Testis (tissue), 3 donors: ENCODE results near the gene GCNT4. TPM values are rescaled to one million over a fixed set of nuclear protein-coding genes. Genes with fewer than 3 reads are reported as not detected.

Experiments
- DNase-seq: peaks from one replicate; pipeline ENCODE4 v3.0.0-alpha.2; 2019
- H3K27ac ChIP-seq, 2 donors: fragments of 200-600 bp; sonication (generic); one replicate each; pipeline ENCODE4 v1.5.1; 2019
- H3K27me3 ChIP-seq: fragments of 200-600 bp; sonication (generic); one replicate; pipeline ENCODE4 v1.5.1; 2019
- H3K36me3 ChIP-seq: fragments of 200-600 bp; sonication (generic); one replicate; pipeline ENCODE4 v1.5.1; 2017; ENCODE audit warnings: low read depth; ENCODE audit errors: missing control alignments
- H3K4me1 ChIP-seq: fragments of 200-600 bp; sonication (generic); one replicate; pipeline ENCODE4 v1.5.1; 2019
- H3K4me3 ChIP-seq, 2 donors: fragments of 200-600 bp; sonication (generic); one replicate each; pipeline ENCODE4 v1.5.1; 2017 to 2019
- H3K9me3 ChIP-seq: fragments of 200-600 bp; sonication (generic); one replicate; pipeline ENCODE4 v1.5.1; 2017
- POLR2A ChIP-seq: fragments of 450-650 bp; IDR thresholded peaks from one replicate; pipeline ENCODE4 v1.6.1; 2017; ENCODE audit warnings: antibody characterized with exemption, mild to moderate bottlenecking, moderate library complexity
- WGBS, 2 donors: methylation state at CpG; one replicate each; pipeline ENCODE4 v1.1.5; 2018; 5-methylcytosine and 5-hydroxymethylcytosine counted together
- intact Hi-C: fragments of 100-400 bp; cut with DNase I; formaldehyde crosslinking; loops from one replicate; pipeline ENCODE4 v1.15.1; 2023; ENCODE audit warnings: low total_unique reads
- polyA plus RNA-seq: library from polyadenylated mRNA; stranded (reverse); fragments of 350-450 nt; fragmentation: Illumina TruSeq; extraction: RNeasy Lipid Tissue Mini Kit (QIAGEN cat#74804); gene quantifications from one replicate; pipeline ENCODE4 v1.2.3, GENCODE V29; 2014; ENCODE audit warnings: low read depth, low replicate concordance; ENCODE audit not compliant: insufficient read depth
- total RNA-seq, 2 donors: library from RNA; depleted of rRNA; stranded (reverse); fragments of >200 nt; gene quantifications; one replicate each; pipeline ENCODE4 v1.2.3, GENCODE V29; 2016
- TF ChIP-seq, protein P1 (sequence below), 3 experiments: fragments of 450-650 bp in 2 of 3; fragments of 200-600 bp in 1 of 3; sonication (generic) in 1 of 3; IDR thresholded peaks; one replicate each; pipeline ENCODE4 v1.5.1; 2016 to 2019; ENCODE audit warnings: antibody characterized with exemption in 3 of 3, mild to moderate bottlenecking in 2 of 3, moderate library complexity in 1 of 3

Gene GCNT4
- total and polyA plus RNA-seq, 3 donors from 2014 or later, result 1.8 to 2.8 (median 2.7) TPM

DNA sequence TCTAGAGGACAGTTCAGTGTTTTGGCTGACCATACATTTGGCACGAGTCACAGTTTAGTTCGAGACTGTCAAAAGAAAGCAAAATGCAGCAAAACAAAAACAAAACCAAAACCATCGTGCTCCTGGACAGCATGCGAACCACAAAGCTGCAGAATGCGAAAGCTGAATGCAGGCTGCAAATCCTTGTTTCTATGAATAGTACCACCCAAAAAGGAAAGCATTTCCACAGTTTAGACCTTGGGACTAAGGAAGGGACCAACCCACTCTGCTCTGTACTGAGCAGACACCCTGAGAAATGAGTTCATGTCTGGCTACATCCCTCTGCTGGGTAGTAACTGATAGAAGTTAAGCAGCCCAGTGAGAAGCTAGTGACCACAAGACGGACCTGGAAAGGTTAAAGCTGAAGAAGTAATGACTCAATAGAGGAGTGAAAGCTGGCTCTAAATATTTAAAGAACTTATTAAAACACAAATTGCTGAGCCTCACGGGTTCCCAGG is 3.9 kb downstream of the GCNT4 start:
- Histone ChIP-seq H3K27me3 (no peaks in the 10 kb centered on the region), H3K36me3 (no peaks in the 10 kb centered on the region), H3K27ac (peak overlapping the region in 1 of 2 donors; percentile 66), H3K4me3 (no peak overlapping the region), H3K4me1 (peaks cover 36% of the 10 kb centered on the region), H3K9me3 (no peaks in the 10 kb centered on the region)
- WGBS, 2 donors, result 57 to 60% methylated on average over 7 of the region's 7 CpGs
- TF ChIP-seq, protein P1, sequence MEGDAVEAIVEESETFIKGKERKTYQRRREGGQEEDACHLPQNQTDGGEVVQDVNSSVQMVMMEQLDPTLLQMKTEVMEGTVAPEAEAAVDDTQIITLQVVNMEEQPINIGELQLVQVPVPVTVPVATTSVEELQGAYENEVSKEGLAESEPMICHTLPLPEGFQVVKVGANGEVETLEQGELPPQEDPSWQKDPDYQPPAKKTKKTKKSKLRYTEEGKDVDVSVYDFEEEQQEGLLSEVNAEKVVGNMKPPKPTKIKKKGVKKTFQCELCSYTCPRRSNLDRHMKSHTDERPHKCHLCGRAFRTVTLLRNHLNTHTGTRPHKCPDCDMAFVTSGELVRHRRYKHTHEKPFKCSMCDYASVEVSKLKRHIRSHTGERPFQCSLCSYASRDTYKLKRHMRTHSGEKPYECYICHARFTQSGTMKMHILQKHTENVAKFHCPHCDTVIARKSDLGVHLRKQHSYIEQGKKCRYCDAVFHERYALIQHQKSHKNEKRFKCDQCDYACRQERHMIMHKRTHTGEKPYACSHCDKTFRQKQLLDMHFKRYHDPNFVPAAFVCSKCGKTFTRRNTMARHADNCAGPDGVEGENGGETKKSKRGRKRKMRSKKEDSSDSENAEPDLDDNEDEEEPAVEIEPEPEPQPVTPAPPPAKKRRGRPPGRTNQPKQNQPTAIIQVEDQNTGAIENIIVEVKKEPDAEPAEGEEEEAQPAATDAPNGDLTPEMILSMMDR (IDR thresholded peaks at IDR 0.05), result no peak
- TF ChIP-seq POLR2A, result no peak
- no peak for DNase-seq
- intact Hi-C loops, result no loop called here

DNA sequence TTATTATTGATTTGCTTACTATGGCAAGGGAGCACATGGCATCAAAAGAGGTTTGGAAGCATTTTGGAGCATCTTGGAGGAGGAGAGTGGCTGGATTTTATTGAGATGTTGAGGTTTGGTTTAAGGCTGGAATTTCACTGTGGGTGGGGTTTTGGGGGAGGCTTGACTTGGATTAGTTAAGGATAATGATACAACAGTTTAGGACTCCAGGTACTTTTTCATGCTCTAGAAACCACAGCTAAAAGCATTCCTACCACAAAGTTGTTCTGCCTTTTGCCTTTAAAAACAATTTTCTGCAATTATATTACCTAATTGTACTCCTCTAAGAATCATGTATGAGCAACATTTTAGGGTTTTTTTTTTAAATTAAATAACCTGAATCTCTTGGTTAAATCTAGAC is 5.0 kb downstream of the GCNT4 start:
- no peak for TF ChIP-seq POLR2A
- TF ChIP-seq, protein P1 (IDR thresholded peaks at IDR 0.05), result no peak
- DNase-seq, result no peak
- no peaks in the 10 kb centered on the region for H3K36me3 ChIP-seq
- H3K4me3 ChIP-seq, result no peak overlapping the region
- H3K4me1 ChIP-seq, result peaks cover 36% of the 10 kb centered on the region
- no peaks in the 10 kb centered on the region for H3K27me3 ChIP-seq
- H3K27ac ChIP-seq, result no peak overlapping the region
- no peaks in the 10 kb centered on the region for H3K9me3 ChIP-seq
- intact Hi-C loops, result no loop called here

DNA sequence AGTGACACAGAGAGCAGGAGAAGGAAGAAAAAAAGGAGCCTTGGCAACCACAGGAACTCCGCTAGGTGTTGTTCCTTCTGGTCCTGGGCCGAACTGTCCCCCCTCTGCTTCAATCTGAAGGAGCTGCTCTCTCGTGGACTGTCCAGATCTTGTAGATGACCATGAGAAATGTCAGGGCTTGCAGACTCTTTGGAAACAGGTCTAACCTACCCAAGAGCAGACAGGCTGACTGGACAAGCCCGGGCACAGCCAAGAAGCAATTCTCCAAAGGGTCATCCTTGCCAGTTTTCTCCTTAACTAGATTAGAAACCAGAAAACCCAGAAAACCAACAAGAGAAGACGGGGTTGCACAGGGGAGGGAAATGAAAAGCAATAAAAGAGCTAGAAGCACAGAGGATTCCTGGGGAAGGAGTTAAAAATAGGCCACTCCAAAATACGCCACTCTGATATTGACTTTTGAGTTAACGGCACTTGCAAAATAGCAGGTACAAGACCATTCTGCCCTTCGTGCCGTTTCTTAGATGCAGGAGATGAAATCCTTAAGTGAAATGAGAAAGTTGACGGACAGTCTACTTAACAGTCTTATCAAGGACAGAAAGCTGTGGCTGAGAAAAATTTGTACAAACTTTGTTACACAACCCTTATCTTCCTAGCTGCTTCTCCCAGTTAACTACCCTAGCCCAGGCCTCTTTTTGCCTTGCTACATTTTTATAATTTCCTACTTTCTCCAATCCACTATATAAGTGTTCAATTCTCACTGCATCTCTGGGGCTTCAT is 5.8 kb downstream of the GCNT4 start:
- intact Hi-C loops, result no loop called here
- no peaks in the 10 kb centered on the region for H3K36me3 ChIP-seq
- H3K9me3 ChIP-seq, result no peaks in the 10 kb centered on the region
- H3K4me1 ChIP-seq, result peaks cover 33% of the 10 kb centered on the region
- no peak for TF ChIP-seq POLR2A
- TF ChIP-seq, protein P1 (IDR thresholded peaks at IDR 0.05), result no peak
- H3K27ac ChIP-seq, result no peak overlapping the region
- DNase-seq, result no peak
- H3K27me3 ChIP-seq, result no peaks in the 10 kb centered on the region
- H3K4me3 ChIP-seq, result no peak overlapping the region
- 56 to 66% methylated on average over 10 of the region's 10 CpGs for WGBS, 2 donors

DNA sequence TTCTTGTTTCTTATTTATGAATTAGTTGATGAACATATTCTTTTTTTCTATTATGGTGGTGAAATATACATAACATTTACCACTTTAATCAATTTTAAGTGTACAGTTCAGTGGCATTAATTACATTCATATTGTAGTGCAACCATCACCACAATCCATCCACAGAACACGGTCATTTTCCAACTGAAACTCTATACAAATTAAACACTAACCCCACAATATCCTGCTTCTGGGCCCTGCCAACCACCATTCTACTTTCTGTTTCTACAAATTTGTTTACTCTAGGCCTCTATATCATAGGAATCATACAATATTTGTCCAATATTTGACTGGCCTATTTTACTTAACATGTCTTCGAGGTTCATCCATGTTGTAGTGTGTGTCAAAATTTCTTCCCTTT is 7.3 kb downstream of the GCNT4 start:
- TF ChIP-seq, protein P1 (IDR thresholded peaks at IDR 0.05), result no peak
- no peak for TF ChIP-seq POLR2A
- Histone ChIP-seq H3K4me3 (no peak overlapping the region), H3K27ac (no peak overlapping the region), H3K36me3 (no peaks in the 10 kb centered on the region), H3K9me3 (no peaks in the 10 kb centered on the region), H3K4me1 (peaks cover 23% of the 10 kb centered on the region), H3K27me3 (no peaks in the 10 kb centered on the region)
- DNase-seq, result no peak
- intact Hi-C loops, result no loop called here
- WGBS, 2 donors, result 94 to 100% methylated on average over 2 of the region's 2 CpGs

DNA sequence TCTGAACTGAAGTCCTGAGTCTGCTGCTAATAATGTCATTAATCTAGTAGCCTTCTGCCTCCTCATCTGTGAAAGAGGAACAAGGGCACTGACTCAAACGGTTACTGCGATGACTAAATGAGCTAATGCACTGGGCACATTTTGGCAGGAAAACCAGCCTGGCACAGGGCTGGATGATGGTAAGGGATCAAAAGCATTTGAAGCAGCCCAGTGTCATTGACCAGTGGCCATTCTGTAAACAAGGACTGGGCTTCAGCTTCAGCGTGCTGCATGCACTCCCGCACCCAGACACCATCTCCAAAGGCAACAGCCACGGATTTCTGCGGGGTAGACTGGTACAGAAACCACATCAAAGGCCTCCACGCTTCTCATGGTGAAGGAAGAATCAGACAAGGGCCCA is 8.0 kb downstream of the GCNT4 start:
- no peaks in the 10 kb centered on the region for H3K27me3 ChIP-seq
- 90 to 91% methylated on average over 7 of the region's 7 CpGs for WGBS, 2 donors
- intact Hi-C loops, result no loop called here
- peaks cover 18% of the 10 kb centered on the region for H3K4me1 ChIP-seq
- TF ChIP-seq, protein P1 (IDR thresholded peaks at IDR 0.05), result no peak
- no peak for TF ChIP-seq POLR2A
- H3K27ac ChIP-seq, result no peak overlapping the region
- no peak for DNase-seq
- no peak overlapping the region for H3K4me3 ChIP-seq
- no peaks in the 10 kb centered on the region for H3K9me3 ChIP-seq
- H3K36me3 ChIP-seq, result no peaks in the 10 kb centered on the region
